Esophagus muscularis mucosa (tissue), 4 donors: ENCODE data around the gene GLYATL1. TPM values are rescaled to one million over a fixed set of nuclear protein-coding genes. Genes with fewer than 3 reads are reported as not detected.

Source experiments
- DNase-seq: peaks from one replicate; pipeline ENCODE4 v3.0.0-alpha.2; 2017; ENCODE audit errors: extremely low spot score
- H3K27ac ChIP-seq, 4 donors: fragments of 200-600 bp; sonication (generic); replicated peaks in 1 of 4; 1 replicate in 3 of 4; 2 replicates in 1 of 4; pipeline ENCODE4 v1.5.1; 2016 to 2019; ENCODE audit warnings: mild to moderate bottlenecking in 1 of 4
- H3K27me3 ChIP-seq, 4 donors: fragments of 200-600 bp; sonication (generic); one replicate each; pipeline versions ENCODE4 v1.5.1 to v1.6.0; 2016 to 2019
- H3K36me3 ChIP-seq, 4 donors: fragments of 200-600 bp; sonication (generic); one replicate each; pipeline ENCODE4 v1.5.1; 2016 to 2019
- H3K4me1 ChIP-seq, 4 donors: fragments of 200-600 bp; sonication (generic); one replicate each; pipeline ENCODE4 v1.5.1; 2016 to 2019
- H3K4me3 ChIP-seq, 4 donors: fragments of 200-600 bp; sonication (generic); 1 replicate in 2 of 4; 2 replicates in 2 of 4; pipeline ENCODE4 v1.5.1; 2016 to 2019; ENCODE audit warnings: mild to moderate bottlenecking in 4 of 4, moderate library complexity in 1 of 4
- H3K9me3 ChIP-seq, 4 donors: fragments of 200-600 bp; sonication (generic); 1 replicate in 3 of 4; 2 replicates in 1 of 4; pipeline ENCODE4 v1.5.1; 2016 to 2019
- EP300 ChIP-seq: sonication (generic); formaldehyde crosslinking; IDR thresholded peaks from one replicate; pipeline ENCODE4 v1.6.1; 2017; ENCODE audit warnings: antibody characterized with exemption
- POLR2A ChIP-seq: fragments of 450-650 bp; IDR thresholded peaks from one replicate; pipeline ENCODE4 v1.6.1; 2017; ENCODE audit warnings: antibody characterized with exemption, moderate library complexity, mild to moderate bottlenecking, low read depth
- POLR2AphosphoS5 ChIP-seq, 2 donors: sonication (generic); formaldehyde crosslinking; IDR thresholded peaks; one replicate each; pipeline ENCODE4 v1.6.1; 2017; ENCODE audit warnings: antibody characterized with exemption in 2 of 2
- WGBS: methylation state at CpG from one replicate; pipeline ENCODE4 v1.1.5; 2018; 5-methylcytosine and 5-hydroxymethylcytosine counted together
- intact Hi-C: fragments of 100-400 bp; cut with DNase I; formaldehyde crosslinking; loops from one replicate; pipeline ENCODE4 v1.15.1; 2023
- total RNA-seq, 4 donors: library from RNA; depleted of rRNA; stranded (reverse); fragments of >200 nt; gene quantifications; one replicate each; pipeline versions ENCODE4 v1.1.0 to v1.2.1, GENCODE V29; 2016
- TF ChIP-seq, protein P1 (sequence below), 3 experiments: fragments of 200-600 bp in 2 of 3; fragments of 450-650 bp in 1 of 3; sonication (generic) in 2 of 3; IDR thresholded peaks; one replicate each; pipeline ENCODE4 v1.5.1; 2017 to 2019; ENCODE audit warnings: antibody characterized with exemption in 3 of 3, mild to moderate bottlenecking in 2 of 3, moderate library complexity in 1 of 3

GLYATL1 gene
- total RNA-seq, 4 donors from 2014 or later: not detected

DNA sequence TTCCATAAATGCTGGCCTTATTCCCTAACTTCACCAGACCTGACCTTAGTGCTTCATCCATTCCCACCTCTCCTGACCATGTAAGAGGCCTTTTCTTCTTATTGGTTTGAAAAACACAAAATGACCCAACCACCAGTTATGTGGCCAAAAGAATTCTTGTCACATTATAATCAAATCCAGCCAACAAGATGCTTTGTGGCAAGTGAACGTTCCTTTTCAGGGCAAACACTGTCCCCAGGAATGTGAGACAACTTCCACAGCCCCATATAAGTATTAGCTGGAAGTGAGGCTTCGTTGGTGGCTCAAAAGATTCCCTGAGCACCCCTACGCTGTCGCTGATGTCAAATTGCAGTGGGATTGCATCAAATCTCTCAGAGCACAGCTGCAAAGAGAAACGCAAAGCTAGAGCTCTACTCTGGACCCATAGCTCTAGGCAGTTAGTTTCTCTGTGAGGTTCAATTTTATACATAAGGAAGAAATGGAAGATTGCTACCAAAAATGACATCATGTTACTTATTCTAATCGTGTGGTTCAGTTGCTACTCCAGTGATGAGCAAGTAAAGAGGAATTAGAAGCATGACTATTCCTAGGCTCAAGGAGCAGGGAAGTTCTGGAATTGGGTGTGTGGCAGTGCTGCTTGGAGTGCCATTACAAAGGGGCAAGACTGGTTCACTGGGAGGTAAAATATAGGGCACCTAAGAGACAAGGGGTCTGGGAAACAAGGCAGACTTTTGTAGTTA is 26.1 kb downstream of the GLYATL1 start:
- H3K27ac ChIP-seq: no peak overlapping the region
- H3K9me3 ChIP-seq: no peaks in the 10 kb centered on the region
- WGBS: 74% methylated on average over 6 of the region's 6 CpGs
- TF ChIP-seq, protein P1, sequence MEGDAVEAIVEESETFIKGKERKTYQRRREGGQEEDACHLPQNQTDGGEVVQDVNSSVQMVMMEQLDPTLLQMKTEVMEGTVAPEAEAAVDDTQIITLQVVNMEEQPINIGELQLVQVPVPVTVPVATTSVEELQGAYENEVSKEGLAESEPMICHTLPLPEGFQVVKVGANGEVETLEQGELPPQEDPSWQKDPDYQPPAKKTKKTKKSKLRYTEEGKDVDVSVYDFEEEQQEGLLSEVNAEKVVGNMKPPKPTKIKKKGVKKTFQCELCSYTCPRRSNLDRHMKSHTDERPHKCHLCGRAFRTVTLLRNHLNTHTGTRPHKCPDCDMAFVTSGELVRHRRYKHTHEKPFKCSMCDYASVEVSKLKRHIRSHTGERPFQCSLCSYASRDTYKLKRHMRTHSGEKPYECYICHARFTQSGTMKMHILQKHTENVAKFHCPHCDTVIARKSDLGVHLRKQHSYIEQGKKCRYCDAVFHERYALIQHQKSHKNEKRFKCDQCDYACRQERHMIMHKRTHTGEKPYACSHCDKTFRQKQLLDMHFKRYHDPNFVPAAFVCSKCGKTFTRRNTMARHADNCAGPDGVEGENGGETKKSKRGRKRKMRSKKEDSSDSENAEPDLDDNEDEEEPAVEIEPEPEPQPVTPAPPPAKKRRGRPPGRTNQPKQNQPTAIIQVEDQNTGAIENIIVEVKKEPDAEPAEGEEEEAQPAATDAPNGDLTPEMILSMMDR (IDR thresholded peaks at IDR 0.05): no peak
- TF ChIP-seq POLR2AphosphoS5 (IDR thresholded peaks at IDR 0.05): no peak
- TF ChIP-seq EP300: no peak
- TF ChIP-seq POLR2A: no peak
- no peaks in the 10 kb centered on the region for H3K36me3 ChIP-seq
- no peak for DNase-seq
- no peaks in the 10 kb centered on the region for H3K4me1 ChIP-seq
- peaks cover 0 to 49% (median 0%) of the 10 kb centered on the region in 4 donors for H3K27me3 ChIP-seq
- no peak overlapping the region for H3K4me3 ChIP-seq
- intact Hi-C loops: no loop called here

- no peak for DNase-seq
- Histone ChIP-seq H3K4me1 (no peaks in the 10 kb centered on the region), H3K9me3 (peaks cover 0 to 16% (median 12%) of the 10 kb centered on the region in 4 donors), H3K4me3 (no peak overlapping the region), H3K36me3 (no peaks in the 10 kb centered on the region), H3K27ac (no peak overlapping the region), H3K27me3 (peaks cover 0 to 41% (median 0%) of the 10 kb centered on the region in 4 donors)
- TF ChIP-seq POLR2A (no peak), EP300 (no peak), POLR2AphosphoS5 (IDR thresholded peaks at IDR 0.05) (no peak)
- TF ChIP-seq, protein P1 (IDR thresholded peaks at IDR 0.05): no peak
- WGBS: 74% methylated on average over 8 of the region's 26 CpGs
- intact Hi-C loops: no loop called here
These were observed 29.0 kb downstream of the GLYATL1 start for GRCh38 chr11:58968251-58968711.

DNA sequence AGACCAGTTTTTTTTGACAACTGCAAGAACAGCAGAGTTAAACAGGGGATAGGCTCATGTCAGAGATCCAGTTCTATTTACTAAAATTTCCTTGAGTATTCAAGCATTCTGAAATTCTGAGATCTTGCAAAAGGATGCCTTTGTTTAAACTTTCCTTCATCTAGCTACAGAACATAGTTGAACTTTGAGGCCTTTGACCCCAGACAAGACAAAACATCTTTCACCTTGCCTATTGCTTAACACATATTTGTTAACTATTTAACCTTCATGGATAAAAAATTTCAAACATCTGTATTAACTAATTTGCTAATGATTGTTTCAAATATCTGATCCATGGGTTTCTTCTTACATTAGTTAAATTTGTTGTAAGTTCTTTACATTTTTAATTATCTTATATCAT is 38.2 kb downstream of the GLYATL1 start:
- Histone ChIP-seq H3K27ac (no peak overlapping the region), H3K4me3 (no peak overlapping the region), H3K36me3 (no peaks in the 10 kb centered on the region), H3K9me3 (peaks cover 0 to 9% (median 6%) of the 10 kb centered on the region in 4 donors), H3K27me3 (no peaks in the 10 kb centered on the region), H3K4me1 (no peaks in the 10 kb centered on the region)
- DNase-seq: no peak
- TF ChIP-seq POLR2AphosphoS5 (IDR thresholded peaks at IDR 0.05) (no peak), POLR2A (no peak), EP300 (no peak)
- TF ChIP-seq, protein P1 (IDR thresholded peaks at IDR 0.05): no peak
- intact Hi-C loops: no loop called here

DNA sequence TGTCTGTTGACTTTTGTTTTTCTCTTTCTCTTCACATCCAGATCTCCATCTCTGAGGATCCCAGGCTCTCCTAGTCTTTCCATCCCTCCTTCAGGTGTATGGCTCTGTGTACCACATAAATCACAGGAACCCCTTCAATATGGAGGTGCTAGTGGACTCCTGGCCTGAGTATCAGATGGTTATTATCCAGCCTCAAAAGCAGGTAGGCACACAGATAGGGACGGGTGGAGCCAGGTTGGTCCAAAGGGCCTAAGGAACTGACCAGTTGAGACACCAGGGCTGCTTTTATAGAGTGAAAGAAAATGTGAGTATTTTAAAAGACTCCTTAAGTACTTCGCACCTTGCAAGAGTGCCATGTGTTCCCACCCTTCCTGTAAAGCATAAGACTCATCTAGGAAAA is 39.9 kb downstream of the GLYATL1 start:
- H3K27ac ChIP-seq: no peak overlapping the region
- H3K4me3 ChIP-seq: no peak overlapping the region
- no peaks in the 10 kb centered on the region for H3K27me3 ChIP-seq
- no peak for DNase-seq
- no peaks in the 10 kb centered on the region for H3K36me3 ChIP-seq
- H3K9me3 ChIP-seq: no peaks in the 10 kb centered on the region
- no peaks in the 10 kb centered on the region for H3K4me1 ChIP-seq
- TF ChIP-seq POLR2A (no peak), POLR2AphosphoS5 (IDR thresholded peaks at IDR 0.05) (no peak), EP300 (no peak)
- TF ChIP-seq, protein P1 (IDR thresholded peaks at IDR 0.05): no peak
- intact Hi-C loops: no loop called here
- WGBS: 83% methylated on average over 2 of the region's 2 CpGs
